GM19193 (cell line): Measurements from ENCODE around the gene BRCA2.

Source experiments
- POLR2A ChIP-seq: IDR thresholded peaks from 4 replicates; pipeline ENCODE4 v1.6.1; 2011; ENCODE audit not compliant: insufficient read depth, insufficient read length; ENCODE audit errors: extremely low read depth

Gene BRCA2

DNA sequence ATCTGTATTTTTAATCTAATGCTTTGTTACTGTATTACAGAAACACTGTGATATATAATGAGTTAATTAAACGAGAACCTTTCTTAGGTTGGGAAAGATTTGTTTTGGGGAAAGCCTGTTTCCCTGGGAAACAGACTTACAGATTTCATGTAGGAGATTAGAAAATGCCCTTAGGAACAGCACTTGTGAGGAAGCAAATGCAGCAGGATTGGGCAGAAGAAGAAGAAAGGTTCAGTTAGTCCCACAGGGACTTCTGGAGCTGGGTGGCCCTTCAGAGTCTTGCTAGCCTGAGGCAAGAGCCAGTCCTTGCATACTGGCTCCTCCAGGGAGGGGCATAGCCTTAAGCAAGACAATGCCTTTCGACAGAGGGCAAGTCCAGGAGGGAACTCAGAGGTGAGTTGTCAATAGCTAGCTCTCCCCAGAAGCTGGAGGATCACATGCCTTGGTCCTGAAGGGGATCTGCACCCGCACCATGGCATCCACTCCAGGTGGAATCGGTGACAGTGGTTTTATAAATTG lies 75.9 kb downstream of the BRCA2 start:
- no peak for TF ChIP-seq POLR2A

DNA sequence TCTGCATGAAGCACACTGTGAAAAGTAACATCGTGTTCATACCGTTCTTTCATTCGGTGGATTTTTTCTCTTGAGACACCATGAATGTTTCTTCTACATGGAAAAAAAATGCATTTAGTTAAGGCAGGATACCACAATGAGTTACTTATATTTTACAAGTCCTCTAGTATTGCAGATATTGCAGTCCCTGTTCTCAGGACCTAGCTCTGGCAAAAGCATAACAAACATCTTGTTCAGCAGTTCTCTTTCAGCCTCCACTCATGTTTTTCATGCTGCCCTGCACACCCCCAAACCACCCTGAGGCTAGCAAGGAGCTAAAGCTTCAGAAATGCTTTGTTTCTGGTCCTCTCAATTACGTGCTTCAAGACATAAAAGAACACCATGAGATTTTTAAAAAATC lies 87.8 kb downstream of the BRCA2 start:
- no peak for TF ChIP-seq POLR2A

DNA sequence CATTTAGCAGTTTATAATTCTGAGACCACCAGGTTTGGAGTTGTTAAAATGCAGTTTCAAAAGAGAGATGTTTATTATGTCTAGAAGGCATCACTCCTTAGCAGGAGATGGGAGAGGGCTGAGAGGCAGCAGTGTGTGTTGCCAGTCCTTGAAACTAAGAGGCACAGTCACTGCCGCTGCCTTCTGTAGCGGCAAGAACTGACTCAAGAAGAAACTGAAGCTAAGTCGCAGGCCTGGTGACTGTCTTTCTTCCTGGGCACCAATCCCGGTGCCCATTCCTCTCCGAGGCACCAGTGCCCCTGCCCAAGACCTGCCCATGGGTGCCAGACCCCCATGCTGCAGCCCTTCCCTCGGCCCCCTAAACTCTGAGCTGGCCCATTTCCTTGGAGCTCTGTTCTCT lies 92.5 kb downstream of the BRCA2 start:
- no peak for TF ChIP-seq POLR2A

DNA sequence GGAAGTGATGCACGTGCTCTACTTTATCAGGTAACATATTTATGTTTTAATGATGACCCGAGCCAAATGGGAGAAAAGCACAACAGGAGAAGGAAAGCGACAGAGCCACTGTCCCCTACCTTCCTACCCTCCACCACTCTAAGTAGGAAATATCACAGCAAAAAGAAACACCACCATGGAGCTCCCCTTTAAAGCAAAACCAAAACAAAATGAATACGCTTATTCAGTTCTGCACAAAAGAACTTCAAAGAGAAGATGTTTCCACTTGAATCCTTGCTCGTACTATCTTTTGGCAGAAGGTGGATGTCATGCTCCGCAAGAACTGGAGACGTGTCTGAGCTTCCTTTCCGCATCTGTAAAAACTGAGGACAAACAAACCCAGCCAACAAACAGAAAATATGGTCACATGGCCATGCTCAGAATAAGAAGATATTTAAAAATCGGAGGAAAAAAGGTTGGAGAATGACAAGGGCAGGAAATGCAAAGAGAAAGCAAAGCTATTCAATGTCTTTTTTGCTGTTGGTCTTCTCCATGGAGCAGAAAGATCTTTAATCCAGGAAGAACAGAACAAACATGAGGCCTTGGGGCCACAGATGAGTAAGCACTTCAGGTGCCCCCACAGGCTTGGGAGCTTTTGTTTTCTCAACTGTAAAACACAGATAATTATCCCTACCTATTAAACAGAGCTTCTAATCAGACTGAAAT lies 93.1 kb downstream of the BRCA2 start:
- TF ChIP-seq POLR2A = no peak

DNA sequence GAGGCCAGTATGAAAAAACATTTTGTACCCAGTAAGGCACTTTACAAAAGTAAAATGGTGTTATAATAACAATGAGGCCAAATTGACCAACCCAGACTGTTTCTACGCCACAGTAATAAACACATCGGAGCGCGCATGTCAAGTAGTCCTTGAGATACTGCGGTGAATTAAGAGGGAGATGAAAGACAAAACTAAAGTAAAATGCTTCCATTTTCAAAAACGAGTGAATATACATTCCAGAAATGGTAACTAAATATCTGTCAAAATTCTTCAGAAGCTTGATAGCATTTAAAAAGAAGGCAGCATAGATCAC lies 93.6 kb downstream of the BRCA2 start:
- TF ChIP-seq POLR2A = no peak

DNA sequence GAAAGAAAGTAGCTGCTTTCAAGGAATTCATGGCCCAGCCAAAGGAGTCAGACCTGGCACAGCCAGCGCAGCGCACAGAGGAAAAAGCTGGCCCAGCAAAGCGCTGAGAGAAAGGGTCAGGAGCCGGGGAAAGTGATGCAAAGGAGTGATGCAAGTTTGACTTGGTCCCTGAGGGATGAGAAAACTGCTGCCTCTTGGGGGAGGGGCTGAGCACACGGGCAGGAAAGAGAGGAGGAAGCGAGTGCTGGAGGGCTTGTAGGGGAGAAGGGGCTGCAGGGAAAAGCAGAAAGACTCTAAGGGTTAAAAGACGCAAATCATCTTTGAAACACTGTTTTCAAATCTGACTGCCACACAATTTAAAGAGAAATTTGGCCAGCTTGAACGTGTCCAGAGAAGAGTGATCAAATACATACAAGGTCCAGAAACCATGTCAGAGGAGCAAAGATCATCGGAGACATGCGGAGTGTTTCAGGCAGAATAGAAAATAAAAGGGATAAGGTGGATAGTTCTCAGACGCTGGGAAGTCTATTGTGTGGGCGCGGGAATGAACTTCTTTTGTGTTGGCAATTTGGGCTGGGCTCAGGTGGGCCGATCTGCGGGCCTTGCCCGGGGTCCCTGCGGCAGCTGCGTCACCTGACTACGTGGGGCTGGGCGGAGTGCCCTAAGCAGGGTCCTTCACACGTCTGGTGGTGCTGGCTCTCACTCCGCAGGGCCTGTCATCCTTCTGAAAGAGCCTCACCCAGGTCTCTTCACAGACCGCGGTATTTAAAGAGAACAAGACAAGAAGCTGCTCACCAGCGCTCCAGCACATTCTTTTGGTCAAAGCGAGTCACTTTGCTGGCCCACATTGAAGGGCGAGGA lies 94.5 kb downstream of the BRCA2 start:
- no peak for TF ChIP-seq POLR2A

DNA sequence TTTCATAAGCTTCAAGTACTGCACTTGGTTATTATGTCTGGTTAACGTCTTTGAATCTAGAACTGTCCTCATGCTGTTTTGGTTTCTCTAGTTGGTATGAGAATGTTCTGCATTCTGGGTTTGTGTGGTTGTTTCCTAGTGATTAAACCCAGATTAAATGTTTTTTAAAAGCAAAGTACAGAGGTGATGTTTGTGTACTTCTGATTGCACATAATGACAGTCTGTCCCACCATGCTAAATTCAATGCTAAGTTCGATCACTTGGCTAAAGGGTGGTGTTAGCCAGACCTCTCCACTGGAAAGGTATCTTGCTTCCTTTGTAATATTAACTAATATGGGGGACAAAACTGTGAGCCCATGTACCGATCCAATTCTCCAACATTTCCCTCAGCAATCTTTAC lies 98.0 kb downstream of the BRCA2 start:
- no peak for TF ChIP-seq POLR2A

DNA sequence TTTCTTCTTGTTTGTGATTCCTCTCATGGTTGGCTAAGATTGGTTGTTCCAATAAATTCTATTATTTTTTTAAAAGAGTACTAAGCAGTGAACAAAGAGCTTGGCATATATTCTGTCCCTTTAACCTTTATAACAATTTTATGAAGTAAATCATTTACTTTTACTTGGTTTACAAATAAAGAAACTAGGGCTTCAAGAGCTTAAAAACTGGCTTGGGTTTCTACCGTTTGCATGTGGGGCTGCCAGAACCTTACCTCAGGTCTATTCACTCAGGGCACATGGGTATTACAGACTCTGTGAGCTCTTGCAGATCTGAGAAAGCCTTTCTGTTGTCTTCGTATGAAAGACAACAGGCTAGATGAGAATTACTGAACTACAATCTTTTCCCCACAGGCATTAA lies 99.3 kb downstream of the BRCA2 start:
- TF ChIP-seq POLR2A = no peak

DNA sequence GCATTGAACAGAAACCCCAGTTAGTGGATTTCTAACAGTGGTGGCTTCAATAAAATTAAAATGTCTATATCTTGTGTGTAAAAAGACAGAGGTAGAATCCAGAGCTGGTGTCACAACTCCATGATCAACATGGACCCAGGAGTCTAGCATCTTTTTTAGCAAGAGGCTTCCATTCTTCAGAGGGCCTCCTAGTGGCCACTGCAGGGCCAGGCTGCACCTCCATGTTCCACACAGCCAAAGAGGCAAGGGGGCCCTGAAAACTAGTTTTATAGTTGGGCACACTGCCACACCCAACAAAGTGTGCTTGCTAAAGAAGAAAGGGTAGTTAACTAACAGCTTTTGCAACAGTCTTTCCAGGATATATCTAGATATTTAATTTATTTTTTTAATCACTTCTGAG lies 99.7 kb downstream of the BRCA2 start:
- TF ChIP-seq POLR2A = no peak

DNA sequence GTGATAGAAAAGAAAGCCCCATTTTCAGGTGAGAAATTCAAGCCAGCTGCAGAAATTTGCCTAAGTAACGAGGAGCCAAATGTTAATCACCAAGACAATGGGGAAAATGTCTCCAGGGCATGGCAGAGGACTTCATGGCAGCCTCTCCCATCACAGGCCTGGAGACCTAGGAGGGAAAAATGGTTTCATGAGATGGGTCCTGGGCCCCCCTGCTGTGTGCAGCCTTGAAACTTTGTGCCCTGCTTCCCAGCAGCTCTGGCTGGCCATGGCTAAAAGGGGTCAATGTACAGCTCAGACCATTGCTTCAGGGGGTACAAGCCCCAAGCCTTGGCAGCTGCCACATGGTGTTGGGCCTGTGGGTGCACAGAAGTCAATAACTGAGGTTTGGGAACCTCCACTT lies 102.7 kb downstream of the BRCA2 start:
- no peak for TF ChIP-seq POLR2A

DNA sequence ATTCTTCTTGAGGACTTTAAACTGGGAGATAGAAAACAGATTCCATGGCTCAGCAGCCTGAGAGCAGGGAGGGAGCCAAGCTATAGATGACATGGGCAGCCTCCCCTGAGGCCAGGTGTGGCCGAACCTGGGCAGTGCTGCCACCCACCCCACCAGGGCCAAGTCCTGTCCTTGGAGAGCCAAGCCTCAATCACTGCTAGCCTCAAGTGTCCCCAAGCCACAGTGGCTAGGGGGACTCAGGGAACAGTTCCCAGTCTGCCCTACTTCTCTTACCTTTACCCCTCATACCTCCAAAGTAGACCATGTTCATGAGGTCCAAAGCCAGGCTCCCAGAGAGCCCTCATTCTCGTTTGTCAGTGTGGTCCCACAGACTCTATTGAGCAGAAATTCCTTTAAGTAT lies 104.6 kb downstream of the BRCA2 start:
- no peak for TF ChIP-seq POLR2A

DNA sequence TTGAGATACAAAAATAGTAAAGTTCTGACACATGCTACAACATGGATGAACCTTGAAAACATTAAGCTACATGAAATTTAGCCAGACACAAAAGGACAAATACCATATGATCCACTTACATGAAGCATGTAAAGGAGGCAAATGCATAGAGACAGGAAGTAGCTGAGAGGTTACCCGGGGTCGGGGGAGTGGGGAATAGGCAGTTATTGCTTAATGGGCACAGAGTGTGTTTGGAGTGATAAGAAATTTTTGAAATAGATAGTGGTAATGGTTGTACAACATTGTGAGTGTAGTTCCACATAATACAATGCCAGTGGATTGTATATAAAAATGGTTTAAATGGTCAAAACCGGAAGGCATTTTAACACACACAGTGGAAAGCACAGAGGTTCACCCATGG lies 108.3 kb downstream of the BRCA2 start:
- no peak for TF ChIP-seq POLR2A

DNA sequence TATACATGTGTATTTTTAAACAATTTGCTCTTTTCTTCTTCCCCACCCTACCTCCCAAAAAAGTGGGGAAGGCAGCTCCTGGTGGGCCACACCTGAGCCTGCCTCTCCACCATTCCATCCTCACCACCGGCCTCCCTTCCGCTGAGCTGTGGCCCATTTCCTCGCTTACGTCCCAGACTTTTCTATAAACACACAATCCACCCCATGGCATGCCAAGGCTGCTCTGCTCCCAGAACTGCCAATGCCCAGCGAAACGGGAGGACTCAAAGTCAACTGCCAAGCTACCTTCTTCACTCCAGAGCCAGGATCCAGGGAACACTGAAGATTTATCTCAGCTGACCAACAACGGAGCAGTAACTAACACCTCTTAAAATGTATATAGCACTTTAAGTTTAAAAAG lies 109.8 kb downstream of the BRCA2 start:
- no peak for TF ChIP-seq POLR2A

DNA sequence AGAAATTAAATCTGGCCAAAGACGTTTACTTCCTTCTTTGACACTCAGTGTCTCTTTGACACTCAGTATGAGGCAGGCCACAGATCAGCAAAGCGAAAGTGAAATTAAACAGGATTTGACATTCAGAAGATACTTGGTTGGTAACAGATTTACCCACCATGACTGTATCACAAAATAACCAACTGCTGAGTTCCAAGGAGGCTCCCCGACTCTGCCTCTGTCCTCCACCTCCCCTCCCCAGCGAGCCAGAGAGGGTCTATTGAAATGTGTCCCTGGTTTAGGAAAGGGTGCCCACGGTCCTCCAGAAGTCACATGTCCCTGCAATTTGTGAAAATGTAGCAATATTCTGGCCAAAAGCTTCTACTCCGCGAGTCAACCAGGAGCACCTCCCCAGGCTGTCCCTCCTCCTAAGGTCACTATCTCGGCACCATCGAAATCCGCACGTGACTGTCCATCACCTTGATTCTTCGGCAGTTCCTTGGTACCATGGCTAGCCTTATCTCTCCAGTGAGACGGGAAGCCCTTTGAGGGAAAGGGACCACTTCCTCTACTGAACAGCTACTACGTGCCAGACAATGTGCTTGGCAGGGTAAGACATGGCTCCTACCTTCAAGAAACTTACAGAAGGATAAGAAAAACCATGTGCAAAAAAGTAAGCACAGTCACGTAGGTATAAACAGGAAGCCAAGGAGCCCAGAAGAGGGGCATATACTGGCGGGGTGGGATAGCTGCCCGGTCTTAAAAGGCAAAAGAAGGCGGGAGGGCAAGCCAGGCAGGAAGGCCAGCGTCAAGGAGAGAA lies 111.1 kb downstream of the BRCA2 start:
- no peak for TF ChIP-seq POLR2A
